HEK293 (cell line): ENCODE measurements around the gene ITIH1.

ENCODE experiments used
- CTCF ChIA-PET: fragments of 350-600 bp; formaldehyde crosslinking; extraction: SDS; loops from one replicate; lab custom pipeline; 2021; ENCODE audit warnings: antibody characterized with exemption; lab: Yijun Ruan, JAX
- POLR2A ChIA-PET: fragments of 300-600 bp; formaldehyde crosslinking; extraction: SDS; loops from one replicate; lab custom pipeline; 2020; ENCODE audit warnings: antibody characterized with exemption, inconsistent platforms; lab: Yijun Ruan, JAX
- H3K27ac ChIP-seq: fragments of 200-500 bp; sonication (Bioruptor generic); 2 replicates; pipeline ENCODE4 v1.5.1; 2014; ENCODE audit warnings: low read depth, low read length, control low read depth, inconsistent platforms; ENCODE audit errors: extremely low read depth
- H3K36me3 ChIP-seq, 2 experiments: fragments of 200-500 bp in 1 of 2; sonication (Bioruptor generic) in 1 of 2; 1 replicate in 1 of 2; 2 replicates in 1 of 2; pipeline ENCODE4 v1.5.1; 2014 to 2017; ENCODE audit warnings: inconsistent platforms in 2 of 2, low read length in 2 of 2; ENCODE audit not compliant: control insufficient read depth in 2 of 2, insufficient read depth in 1 of 2
- H3K4me1 ChIP-seq: fragments of 200-500 bp; sonication (Bioruptor generic); 2 replicates; pipeline ENCODE4 v1.5.1; 2014; ENCODE audit warnings: mild to moderate bottlenecking, low read length, inconsistent platforms; ENCODE audit not compliant: control insufficient read depth, insufficient read depth
- H3K4me3 ChIP-seq: 2 replicates; pipeline ENCODE4 v1.5.1; 2011; ENCODE audit warnings: low read depth, mild to moderate bottlenecking, control low read depth, low read length, moderate library complexity
- H3K9me3 ChIP-seq: fragments of 200-500 bp; sonication (Bioruptor generic); 2 replicates; pipeline ENCODE4 v1.5.1; 2014; ENCODE audit warnings: low read depth, low read length, inconsistent platforms; ENCODE audit not compliant: control insufficient read depth, insufficient read depth
- BCL11A ChIP-seq: fragments of 450-650 bp; formaldehyde crosslinking; IDR thresholded peaks from 2 replicates; pipeline ENCODE4 v1.5.1; 2016; ENCODE audit warnings: low read depth, missing biosample characterization, missing genetic modification characterization
- GLIS2 ChIP-seq: fragments of 450-650 bp; formaldehyde crosslinking; IDR thresholded peaks from 2 replicates; pipeline ENCODE4 v1.5.1; 2016; ENCODE audit warnings: missing biosample characterization, missing genetic modification characterization
- KLF8 ChIP-seq: fragments of 450-650 bp; formaldehyde crosslinking; IDR thresholded peaks from 2 replicates; pipeline ENCODE4 v1.5.1; 2016; ENCODE audit warnings: missing biosample characterization, missing genetic modification characterization
- MZF1 ChIP-seq: fragments of 450-650 bp; formaldehyde crosslinking; IDR thresholded peaks from 2 replicates; pipeline ENCODE4 v1.5.1; 2017; ENCODE audit warnings: missing biosample characterization, missing genetic modification characterization, borderline replicate concordance
- SETDB1 ChIP-seq: IDR thresholded peaks from one replicate; pipeline ENCODE4 v1.6.1; 2017; ENCODE audit warnings: mild to moderate bottlenecking, low read length, moderate library complexity, mixed read lengths; ENCODE audit not compliant: insufficient read length
- SP7 ChIP-seq: fragments of 450-650 bp; formaldehyde crosslinking; IDR thresholded peaks from 2 replicates; pipeline ENCODE4 v1.5.1; 2016; ENCODE audit warnings: missing biosample characterization, missing genetic modification characterization
- ZNF114 ChIP-seq: fragments of 450-650 bp; formaldehyde crosslinking; IDR thresholded peaks from 2 replicates; pipeline ENCODE4 v1.5.0; 2017; ENCODE audit warnings: missing biosample characterization, missing genetic modification characterization
- ZNF501 ChIP-seq: fragments of 450-650 bp; formaldehyde crosslinking; IDR thresholded peaks from 2 replicates; pipeline ENCODE4 v1.5.1; 2016; ENCODE audit warnings: missing biosample characterization, missing genetic modification characterization
- ZNF548 ChIP-seq: fragments of 450-650 bp; formaldehyde crosslinking; IDR thresholded peaks from 2 replicates; pipeline ENCODE4 v1.5.1; 2016; ENCODE audit warnings: missing biosample characterization, missing genetic modification characterization
- ZNF610 ChIP-seq: fragments of 450-650 bp; formaldehyde crosslinking; IDR thresholded peaks from 2 replicates; pipeline ENCODE4 v1.5.1; 2016; ENCODE audit warnings: missing biosample characterization, missing genetic modification characterization, borderline replicate concordance
- ZNF747 ChIP-seq: fragments of 450-650 bp; formaldehyde crosslinking; IDR thresholded peaks from 2 replicates; pipeline ENCODE4 v1.5.1; 2016; ENCODE audit warnings: missing biosample characterization, missing genetic modification characterization
- ZNF768 ChIP-seq: fragments of 450-650 bp; formaldehyde crosslinking; IDR thresholded peaks from 2 replicates; pipeline ENCODE4 v1.5.1; 2018; ENCODE audit warnings: missing biosample characterization, mild to moderate bottlenecking, missing genetic modification characterization
- ZSCAN16 ChIP-seq: fragments of 450-650 bp; formaldehyde crosslinking; IDR thresholded peaks from 2 replicates; pipeline ENCODE4 v1.5.1; 2016; ENCODE audit warnings: missing biosample characterization, missing genetic modification characterization
- TF ChIP-seq, protein P1 (sequence below): fragments of 450-650 bp; formaldehyde crosslinking; IDR thresholded peaks from 2 replicates; pipeline ENCODE4 v1.5.0; 2017; ENCODE audit warnings: missing biosample characterization, missing genetic modification characterization, borderline replicate concordance
- TF ChIP-seq, protein P2 (sequence below): fragments of 450-650 bp; formaldehyde crosslinking; IDR thresholded peaks from 2 replicates; pipeline ENCODE4 v1.5.1; 2016; ENCODE audit warnings: missing biosample characterization, missing genetic modification characterization
- TF ChIP-seq, protein P3 (sequence below): fragments of 450-650 bp; formaldehyde crosslinking; conservative IDR thresholded peaks from 2 replicates; pipeline ENCODE4 v1.5.1; 2016; ENCODE audit warnings: low read depth, missing biosample characterization, missing genetic modification characterization
- TF ChIP-seq, protein P4 (sequence below): fragments of 450-650 bp; formaldehyde crosslinking; IDR thresholded peaks from 2 replicates; pipeline ENCODE4 v1.5.1; 2016; ENCODE audit warnings: missing biosample characterization, missing genetic modification characterization

ITIH1 gene

DNA sequence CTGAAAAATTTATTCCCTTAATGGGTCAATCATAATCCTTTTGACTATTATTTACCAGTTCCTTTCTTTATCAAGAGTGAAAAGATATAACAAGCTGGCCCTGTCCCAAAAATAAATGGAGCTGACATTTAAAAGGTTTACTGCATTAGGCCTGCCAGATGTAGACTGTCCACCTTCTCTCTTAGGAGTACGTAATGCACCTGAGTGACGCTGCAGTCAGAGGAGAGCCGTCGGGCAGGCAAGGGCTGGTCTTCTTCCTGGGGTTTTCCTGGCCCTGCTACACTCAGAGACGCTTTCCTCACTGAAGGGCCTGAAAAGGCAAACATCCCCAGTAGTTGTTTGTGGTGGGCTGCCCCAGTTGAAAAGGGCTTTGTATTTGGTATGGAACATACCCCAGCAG, 34.2 kb upstream of the ITIH1 start (continued):
- TF ChIP-seq, protein P1, sequence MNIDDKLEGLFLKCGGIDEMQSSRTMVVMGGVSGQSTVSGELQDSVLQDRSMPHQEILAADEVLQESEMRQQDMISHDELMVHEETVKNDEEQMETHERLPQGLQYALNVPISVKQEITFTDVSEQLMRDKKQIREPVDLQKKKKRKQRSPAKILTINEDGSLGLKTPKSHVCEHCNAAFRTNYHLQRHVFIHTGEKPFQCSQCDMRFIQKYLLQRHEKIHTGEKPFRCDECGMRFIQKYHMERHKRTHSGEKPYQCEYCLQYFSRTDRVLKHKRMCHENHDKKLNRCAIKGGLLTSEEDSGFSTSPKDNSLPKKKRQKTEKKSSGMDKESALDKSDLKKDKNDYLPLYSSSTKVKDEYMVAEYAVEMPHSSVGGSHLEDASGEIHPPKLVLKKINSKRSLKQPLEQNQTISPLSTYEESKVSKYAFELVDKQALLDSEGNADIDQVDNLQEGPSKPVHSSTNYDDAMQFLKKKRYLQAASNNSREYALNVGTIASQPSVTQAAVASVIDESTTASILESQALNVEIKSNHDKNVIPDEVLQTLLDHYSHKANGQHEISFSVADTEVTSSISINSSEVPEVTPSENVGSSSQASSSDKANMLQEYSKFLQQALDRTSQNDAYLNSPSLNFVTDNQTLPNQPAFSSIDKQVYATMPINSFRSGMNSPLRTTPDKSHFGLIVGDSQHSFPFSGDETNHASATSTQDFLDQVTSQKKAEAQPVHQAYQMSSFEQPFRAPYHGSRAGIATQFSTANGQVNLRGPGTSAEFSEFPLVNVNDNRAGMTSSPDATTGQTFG (tag by site-specific recombination): no peak
- TF ChIP-seq, protein P2, sequence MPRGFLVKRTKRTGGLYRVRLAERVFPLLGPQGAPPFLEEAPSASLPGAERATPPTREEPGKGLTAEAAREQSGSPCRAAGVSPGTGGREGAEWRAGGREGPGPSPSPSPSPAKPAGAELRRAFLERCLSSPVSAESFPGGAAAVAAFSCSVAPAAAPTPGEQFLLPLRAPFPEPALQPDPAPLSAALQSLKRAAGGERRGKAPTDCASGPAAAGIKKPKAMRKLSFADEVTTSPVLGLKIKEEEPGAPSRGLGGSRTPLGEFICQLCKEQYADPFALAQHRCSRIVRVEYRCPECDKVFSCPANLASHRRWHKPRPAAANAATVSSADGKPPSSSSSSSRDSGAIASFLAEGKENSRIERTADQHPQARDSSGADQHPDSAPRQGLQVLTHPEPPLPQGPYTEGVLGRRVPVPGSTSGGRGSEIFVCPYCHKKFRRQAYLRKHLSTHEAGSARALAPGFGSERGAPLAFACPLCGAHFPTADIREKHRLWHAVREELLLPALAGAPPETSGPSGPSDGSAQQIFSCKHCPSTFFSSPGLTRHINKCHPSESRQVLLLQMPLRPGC (tag by site-specific recombination): no peak
- TF ChIP-seq, protein P3, sequence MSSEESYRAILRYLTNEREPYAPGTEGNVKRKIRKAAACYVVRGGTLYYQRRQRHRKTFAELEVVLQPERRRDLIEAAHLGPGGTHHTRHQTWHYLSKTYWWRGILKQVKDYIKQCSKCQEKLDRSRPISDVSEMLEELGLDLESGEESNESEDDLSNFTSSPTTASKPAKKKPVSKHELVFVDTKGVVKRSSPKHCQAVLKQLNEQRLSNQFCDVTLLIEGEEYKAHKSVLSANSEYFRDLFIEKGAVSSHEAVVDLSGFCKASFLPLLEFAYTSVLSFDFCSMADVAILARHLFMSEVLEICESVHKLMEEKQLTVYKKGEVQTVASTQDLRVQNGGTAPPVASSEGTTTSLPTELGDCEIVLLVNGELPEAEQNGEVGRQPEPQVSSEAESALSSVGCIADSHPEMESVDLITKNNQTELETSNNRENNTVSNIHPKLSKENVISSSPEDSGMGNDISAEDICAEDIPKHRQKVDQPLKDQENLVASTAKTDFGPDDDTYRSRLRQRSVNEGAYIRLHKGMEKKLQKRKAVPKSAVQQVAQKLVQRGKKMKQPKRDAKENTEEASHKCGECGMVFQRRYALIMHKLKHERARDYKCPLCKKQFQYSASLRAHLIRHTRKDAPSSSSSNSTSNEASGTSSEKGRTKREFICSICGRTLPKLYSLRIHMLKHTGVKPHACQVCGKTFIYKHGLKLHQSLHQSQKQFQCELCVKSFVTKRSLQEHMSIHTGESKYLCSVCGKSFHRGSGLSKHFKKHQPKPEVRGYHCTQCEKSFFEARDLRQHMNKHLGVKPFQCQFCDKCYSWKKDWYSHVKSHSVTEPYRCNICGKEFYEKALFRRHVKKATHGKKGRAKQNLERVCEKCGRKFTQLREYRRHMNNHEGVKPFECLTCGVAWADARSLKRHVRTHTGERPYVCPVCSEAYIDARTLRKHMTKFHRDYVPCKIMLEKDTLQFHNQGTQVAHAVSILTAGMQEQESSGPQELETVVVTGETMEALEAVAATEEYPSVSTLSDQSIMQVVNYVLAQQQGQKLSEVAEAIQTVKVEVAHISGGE: no peak
- no peak for TF ChIP-seq ZNF548 (tag by site-specific recombination)
- no peak for TF ChIP-seq ZNF501
- TF ChIP-seq SETDB1: no peak
- TF ChIP-seq KLF8 (tag by site-specific recombination): no peak
- TF ChIP-seq ZNF747 (tag by site-specific recombination): no peak

DNA sequence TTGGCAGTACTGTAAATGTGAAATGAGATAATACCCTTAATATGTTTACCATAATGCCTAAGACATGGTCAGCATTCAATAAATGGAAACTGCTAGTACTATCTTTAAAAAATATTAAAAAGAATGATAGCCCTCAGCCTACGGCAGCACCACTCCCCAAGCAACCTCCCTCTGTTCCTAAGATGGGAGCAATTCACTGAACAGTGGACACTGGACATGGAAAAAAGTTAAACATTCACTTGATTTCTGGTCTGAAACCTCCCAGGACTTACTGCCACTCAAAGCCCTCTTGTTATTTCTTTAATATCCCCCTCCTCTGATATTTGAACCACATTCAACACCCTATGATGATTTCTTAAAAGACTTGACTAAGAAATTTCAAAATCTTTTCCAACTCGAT, 33.7 kb upstream of the ITIH1 start:
- no peaks in the 10 kb centered on the region for H3K4me1 ChIP-seq
- CTCF ChIA-PET: interaction anchor here (1.0 kb wide), 1 partner anchor 77 kb away, joined by 4 read pairs; no protein-coding TSS in a partner anchor
- POLR2A ChIA-PET: no interaction called here
- no peak overlapping the region for H3K4me3 ChIP-seq
- H3K27ac ChIP-seq: no peak overlapping the region
- peaks cover 57 to 88% of the 10 kb centered on the region in 2 experiments for H3K36me3 ChIP-seq
- no peaks in the 10 kb centered on the region for H3K9me3 ChIP-seq
- TF ChIP-seq SP7 (tag by site-specific recombination) (no peak), MZF1 (no peak), BCL11A (no peak), GLIS2 (tag by site-specific recombination) (no peak), ZNF114 (no peak), ZSCAN16 (tag by site-specific recombination) (no peak), ZNF610 (tag by site-specific recombination) (no peak), ZNF768 (no peak)
- TF ChIP-seq, protein P4, sequence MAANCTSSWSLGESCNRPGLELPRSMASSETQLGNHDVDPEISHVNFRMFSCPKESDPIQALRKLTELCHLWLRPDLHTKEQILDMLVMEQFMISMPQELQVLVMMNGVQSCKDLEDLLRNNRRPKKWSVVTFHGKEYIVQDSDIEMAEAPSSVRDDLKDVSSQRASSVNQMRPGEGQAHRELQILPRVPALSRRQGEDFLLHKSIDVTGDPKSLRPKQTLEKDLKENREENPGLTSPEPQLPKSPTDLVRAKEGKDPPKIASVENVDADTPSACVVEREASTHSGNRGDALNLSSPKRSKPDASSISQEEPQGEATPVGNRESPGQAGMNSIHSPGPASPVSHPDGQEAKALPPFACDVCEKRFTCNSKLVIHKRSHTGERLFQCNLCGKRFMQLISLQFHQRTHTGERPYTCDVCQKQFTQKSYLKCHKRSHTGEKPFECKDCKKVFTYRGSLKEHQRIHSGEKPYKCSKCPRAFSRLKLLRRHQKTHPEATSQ (tag by site-specific recombination): no peak
- TF ChIP-seq, all 188 proteins: peak for 0
